Activated naive CD4-positive, alpha-beta T cell treated with anti-CD3 and anti-CD28 coated beads, Interleukin-2, amount 50 U/mL, for 72 hours (primary cell): ENCODE measurements around the gene DAGLB. TPM values are rescaled to one million over a fixed set of nuclear protein-coding genes. Genes with fewer than 3 reads are reported as not detected.
A peak's percentile ranks its signal among the peaks of the same experiment; 100 is the strongest.

ENCODE experiments used
- ATAC-seq, 2 donors: fragments of 150-1000 bp; cut with Tn5 transposase; 2 replicates each; pipeline ENCODE4 v1.10.0; 2021; ENCODE audit warnings: mild to moderate bottlenecking in 2 of 2, moderate library complexity in 2 of 2
- DNase-seq, 2 donors: peaks; one replicate each; pipeline ENCODE4 v3.0.0; 2021 to 2022; ENCODE audit warnings: low spot score in 2 of 2
- H3K27ac Mint-ChIP-seq, 2 donors: one replicate each; pipeline ENCODE4 v1.8.0; 2022; ENCODE audit warnings: mild to moderate bottlenecking in 2 of 2, mixed read lengths in 2 of 2
- H3K36me3 Mint-ChIP-seq, 2 donors: one replicate each; pipeline ENCODE4 v1.8.0; 2022; ENCODE audit warnings: mixed read lengths in 2 of 2
- H3K9me3 Mint-ChIP-seq, 2 donors: one replicate each; pipeline ENCODE4 v1.8.0; 2022; ENCODE audit warnings: mixed read lengths in 2 of 2
- total RNA-seq, 2 donors: library from RNA; stranded (reverse); gene quantifications; one replicate each; pipeline ENCODE4 v1.2.3, GENCODE V29; 2022

Gene DAGLB
- total RNA-seq, 2 donors from 2014 or later: 19.1 to 20.7 TPM

DNA sequence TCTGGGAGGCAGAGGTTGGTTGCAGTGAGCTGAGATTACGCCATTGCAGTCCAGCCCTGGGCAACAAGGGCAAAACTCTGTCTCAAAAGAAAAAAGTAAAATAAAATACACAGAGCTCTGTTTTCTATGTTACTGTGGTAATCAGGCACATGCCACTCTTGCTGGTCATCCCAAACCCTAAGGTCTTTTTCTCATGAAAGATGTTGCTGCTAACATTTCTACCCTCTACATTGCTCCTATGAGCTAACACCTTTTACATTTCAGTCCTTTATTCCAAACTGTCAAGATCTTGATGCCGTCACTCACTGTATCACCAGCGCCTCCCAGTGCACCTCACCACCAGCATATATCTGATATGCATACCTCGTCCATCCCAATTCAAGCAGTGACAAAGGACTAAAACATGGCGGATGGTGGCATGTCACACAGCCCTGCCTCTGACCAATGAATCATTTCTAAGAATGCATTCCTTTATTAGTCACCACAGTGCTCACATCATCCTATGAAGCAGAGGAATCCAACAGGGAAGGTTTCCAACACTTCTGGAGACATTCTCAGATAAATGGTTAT, 4.3 kb downstream of the DAGLB start:
- DNase-seq (no peak), ATAC-seq (no peak)
- no peaks in the 10 kb centered on the region for H3K9me3 Mint-ChIP-seq
- peaks cover 37 to 58% of the 10 kb centered on the region in 2 donors for H3K36me3 Mint-ChIP-seq
- H3K27ac Mint-ChIP-seq: no peak overlapping the region

DNA sequence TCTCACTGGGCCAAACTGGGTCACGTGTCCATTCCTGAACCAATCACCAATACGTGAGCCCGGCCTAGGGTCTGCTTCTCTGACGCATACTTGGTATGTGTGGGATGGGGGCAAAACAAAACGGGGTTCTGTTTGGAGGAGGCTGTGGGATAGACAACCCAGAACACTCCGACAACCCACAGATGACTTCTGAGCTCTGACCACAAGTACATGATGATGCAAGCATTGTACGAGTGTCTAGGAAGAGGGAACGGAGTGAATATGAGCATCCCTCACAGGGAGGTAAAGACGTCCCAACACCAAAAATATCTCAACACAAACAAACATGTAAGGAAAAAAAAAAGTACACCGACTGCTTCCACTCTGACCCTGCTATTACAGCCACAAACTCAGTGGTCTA, 5.6 kb downstream of the DAGLB start:
- H3K36me3 Mint-ChIP-seq: peaks cover 29 to 56% of the 10 kb centered on the region in 2 donors

DNA sequence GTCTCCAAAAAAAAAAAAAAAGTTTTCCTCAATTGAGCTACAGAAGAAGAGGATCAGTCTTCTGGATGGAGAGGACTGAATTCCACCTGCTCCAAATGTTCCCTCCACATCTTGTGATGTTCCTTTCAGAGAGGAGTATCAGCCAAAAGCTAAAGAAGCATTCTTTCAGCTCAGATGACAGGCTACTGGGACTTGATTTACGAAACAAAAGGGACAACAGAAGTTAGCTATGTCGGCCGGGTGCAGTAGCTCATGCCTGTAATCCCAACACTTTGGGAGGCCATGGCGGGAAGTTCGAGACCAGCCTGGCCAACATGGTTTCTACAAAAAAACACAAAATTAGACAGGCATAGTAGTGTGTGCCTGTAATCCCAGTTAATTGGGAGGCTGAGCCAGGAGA, 7.4 kb downstream of the DAGLB start:
- no peak for ATAC-seq
- H3K9me3 Mint-ChIP-seq: no peaks in the 10 kb centered on the region
- DNase-seq: no peak
- peaks cover 18 to 53% of the 10 kb centered on the region in 2 donors for H3K36me3 Mint-ChIP-seq
- H3K27ac Mint-ChIP-seq: no peak overlapping the region

More for the DNA sequence above, 5.6 kb downstream of the DAGLB start:
- Mint-ChIP-seq H3K9me3 (no peaks in the 10 kb centered on the region), H3K27ac (peak overlapping the region; percentile 1 to 83)
- peak in 1 of 2 donors; percentile 22 for ATAC-seq
- DNase-seq: no peak

DNA sequence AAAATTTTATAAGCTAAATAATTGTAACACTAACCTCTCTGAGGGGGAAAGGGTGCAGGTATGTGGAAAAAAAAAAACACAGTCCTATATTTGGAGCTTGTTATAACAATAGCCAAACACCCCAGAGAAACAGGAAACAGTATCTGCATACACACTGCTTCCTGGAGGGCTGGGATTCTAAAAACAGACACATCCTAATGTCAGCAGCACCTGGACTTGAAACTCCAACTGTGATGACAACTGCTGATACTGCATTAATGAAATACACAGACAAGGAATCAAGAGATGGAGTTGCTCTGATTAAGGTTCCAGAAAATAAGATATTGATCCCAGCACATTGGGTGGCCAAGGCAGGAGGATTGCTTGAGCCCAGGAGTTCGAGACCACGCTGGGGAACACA, 9.3 kb downstream of the DAGLB start:
- Mint-ChIP-seq H3K27ac (peak overlapping the region in 1 of 2 donors; percentile 50), H3K36me3 (peaks cover 8 to 40% of the 10 kb centered on the region in 2 donors), H3K9me3 (no peaks in the 10 kb centered on the region)
- DNase-seq (no peak), ATAC-seq (no peak)

DNA sequence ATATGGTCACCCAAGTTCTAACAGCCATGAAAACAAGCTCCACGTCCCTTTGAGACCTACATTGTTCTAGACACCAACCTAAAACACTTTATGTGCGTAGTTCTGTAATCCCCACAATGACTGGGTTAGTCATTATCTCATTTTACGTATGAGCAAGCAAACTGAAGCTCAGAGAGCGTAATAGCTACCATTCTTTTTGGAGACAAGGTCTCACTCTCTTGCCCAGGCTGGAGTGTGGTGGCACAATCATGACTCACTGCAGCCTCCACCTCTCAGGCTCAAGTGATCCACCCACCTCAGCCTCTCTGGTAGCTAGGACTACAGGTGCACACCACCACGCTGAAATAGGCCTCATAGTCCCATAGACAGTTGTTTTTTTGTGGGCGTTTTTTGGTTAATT, 10.5 kb downstream of the DAGLB start:
- peak; percentile 82 to 89 for ATAC-seq
- peak; percentile 42 to 65 for DNase-seq
- no peaks in the 10 kb centered on the region for H3K9me3 Mint-ChIP-seq
- H3K36me3 Mint-ChIP-seq: peaks cover 4 to 34% of the 10 kb centered on the region in 2 donors
- H3K27ac Mint-ChIP-seq: peak overlapping the region in 1 of 2 donors; percentile 88

DNA sequence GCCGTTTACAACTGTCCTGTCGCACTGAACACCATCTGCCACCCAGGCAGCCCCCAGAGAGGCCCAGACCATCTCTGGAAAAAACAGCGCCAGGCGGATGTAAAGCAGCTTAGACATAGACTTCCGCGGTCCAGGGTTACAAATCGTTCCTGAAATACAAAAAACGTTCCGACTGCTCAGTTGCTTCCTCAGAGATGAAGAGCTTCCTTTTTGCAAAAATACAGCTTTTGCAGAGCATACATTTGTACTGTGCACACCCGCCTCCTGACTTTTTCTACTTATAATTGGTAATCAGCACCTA, 11.4 kb downstream of the DAGLB start:
- DNase-seq (peak; percentile 27 to 59), ATAC-seq (peak; percentile 51 to 57)
- Mint-ChIP-seq H3K27ac (peak overlapping the region; percentile 88 to 92), H3K36me3 (peaks cover 0 to 27% of the 10 kb centered on the region in 2 donors), H3K9me3 (no peaks in the 10 kb centered on the region)

DNA sequence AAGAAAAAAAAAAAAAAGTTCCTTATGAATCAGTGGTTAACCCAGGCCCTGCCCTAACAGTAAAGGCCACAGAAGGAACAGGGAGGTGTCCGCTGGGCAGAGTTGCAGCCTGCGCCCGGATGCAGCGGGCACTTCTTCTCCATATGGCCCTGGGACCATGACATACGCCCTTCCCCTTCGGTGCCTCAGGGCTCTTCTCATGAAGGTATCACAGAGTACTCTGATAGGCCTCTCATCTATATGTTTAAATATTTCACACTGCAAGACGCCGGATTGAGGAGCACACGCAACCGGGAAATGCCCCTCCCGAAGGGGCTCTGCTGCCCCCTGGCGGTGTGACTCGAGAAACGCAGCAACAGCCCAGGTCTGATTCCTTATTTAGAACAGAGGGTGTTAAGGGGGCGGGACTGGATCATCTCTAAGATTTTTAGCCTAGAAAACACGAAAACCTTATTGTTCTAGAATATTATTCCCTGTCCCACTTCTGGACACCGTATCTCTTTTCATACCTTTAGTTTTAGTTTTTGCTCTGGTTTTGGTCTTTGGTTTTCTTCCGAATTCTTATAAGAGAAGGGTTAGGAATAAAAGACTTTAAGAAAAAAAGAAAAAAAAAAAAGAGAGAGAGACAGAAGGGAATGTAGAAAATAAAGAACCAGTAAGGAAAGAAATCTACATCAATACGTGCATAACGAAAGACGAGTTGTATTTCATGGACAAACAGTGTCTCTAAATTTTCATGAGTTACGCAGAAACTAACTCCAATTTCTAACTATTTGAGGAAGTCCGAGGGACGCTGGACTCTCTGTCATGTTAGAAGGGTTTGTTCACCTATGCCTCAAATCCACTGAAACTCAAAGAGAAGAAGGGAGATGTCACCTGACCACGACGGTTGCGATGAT, 12.0 kb downstream of the DAGLB start:
- peak overlapping the region; percentile 88 to 92 for H3K27ac Mint-ChIP-seq
- H3K9me3 Mint-ChIP-seq: no peaks in the 10 kb centered on the region
- H3K36me3 Mint-ChIP-seq: peaks cover 0 to 24% of the 10 kb centered on the region in 2 donors
- peak; percentile 74 to 98 for DNase-seq
- ATAC-seq: peak; percentile 62 to 80

DNA sequence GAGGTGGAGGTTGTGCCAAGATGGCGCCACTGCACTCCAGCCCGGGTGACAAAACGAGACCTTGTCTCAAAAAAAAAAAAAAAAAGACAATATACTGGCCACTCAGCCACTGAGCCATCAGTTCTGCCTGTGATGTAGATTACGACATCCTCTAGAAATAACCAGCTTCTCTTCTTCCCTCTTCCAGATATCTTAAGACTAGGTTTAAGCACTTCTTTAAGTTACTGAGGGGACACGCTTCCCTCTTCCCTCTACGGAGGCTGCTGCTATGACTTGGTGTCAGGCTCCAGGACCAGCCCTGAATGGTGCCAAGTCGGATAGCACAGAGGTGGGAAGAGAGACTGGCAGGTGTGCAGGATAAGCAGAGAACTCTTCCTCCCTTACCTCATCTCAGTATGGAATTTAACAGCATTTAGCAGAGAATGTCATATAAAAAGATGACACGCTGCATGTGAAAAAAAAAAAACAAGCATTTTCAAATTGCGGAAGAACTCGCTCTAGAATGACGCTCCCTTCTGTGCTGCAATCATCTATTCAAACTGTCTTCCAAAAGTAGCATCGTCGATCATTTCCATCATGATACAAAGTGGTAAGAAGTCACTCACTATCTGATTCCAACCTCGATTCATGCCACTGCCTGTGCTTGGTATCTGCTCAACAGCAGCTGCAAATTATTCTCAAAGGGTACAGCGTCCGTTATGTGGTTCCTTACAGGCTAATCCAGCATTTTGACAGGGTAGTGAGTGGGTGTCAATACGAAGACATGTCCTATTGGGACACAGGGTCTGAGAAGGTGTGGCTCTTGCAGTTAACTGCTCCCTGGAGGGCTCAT, 13.8 kb downstream of the DAGLB start:
- Mint-ChIP-seq H3K36me3 (peaks cover 0 to 12% of the 10 kb centered on the region in 2 donors), H3K27ac (no peak overlapping the region), H3K9me3 (no peaks in the 10 kb centered on the region)
- ATAC-seq: no peak
- DNase-seq: no peak

DNA sequence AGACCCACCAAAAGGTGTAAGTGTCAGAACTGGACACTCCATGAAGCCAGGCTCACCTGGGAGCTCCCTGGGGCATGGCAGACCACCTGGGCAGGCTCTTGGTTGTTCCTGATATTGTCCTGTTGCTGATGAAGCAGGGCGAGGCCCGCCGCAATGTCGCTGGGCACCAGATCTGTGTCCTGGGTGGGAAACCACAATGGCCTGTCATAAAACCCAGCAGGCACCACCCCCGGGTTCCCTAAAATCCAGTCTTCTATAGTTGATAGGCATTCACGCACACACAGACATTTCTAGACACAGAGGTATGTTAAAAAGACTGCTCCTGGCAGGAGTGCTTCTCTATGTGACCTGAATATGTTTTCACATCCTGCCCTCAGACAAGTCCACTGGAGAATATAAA, 15.0 kb downstream of the DAGLB start:
- H3K9me3 Mint-ChIP-seq: no peaks in the 10 kb centered on the region
- peaks cover 0 to 12% of the 10 kb centered on the region in 2 donors for H3K36me3 Mint-ChIP-seq
- no peak for DNase-seq
- H3K27ac Mint-ChIP-seq: no peak overlapping the region
- ATAC-seq: no peak

DNA sequence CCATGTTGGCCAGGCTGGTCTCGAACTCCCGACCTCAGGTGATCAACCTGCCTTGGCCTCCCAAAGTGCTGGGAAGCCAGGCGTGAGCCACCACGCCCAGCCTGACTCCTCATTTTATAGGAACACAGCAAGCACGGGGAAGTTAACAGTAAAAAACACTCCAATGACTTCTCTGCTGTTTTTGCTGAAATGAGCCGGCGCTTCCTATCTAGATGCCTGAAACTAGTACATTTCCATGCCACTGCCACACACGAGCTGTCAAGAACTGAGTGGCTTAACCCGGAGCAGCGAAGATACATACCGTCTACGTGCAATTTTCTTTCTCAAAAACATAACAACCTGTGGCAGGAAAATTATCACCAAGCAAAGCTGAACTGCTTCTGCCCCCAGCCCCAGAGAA, 16.8 kb downstream of the DAGLB start:
- DNase-seq (no peak), ATAC-seq (no peak)
- H3K36me3 Mint-ChIP-seq: peaks cover 0 to 5% of the 10 kb centered on the region in 2 donors
- H3K27ac Mint-ChIP-seq: no peak overlapping the region
- H3K9me3 Mint-ChIP-seq: no peaks in the 10 kb centered on the region

DNA sequence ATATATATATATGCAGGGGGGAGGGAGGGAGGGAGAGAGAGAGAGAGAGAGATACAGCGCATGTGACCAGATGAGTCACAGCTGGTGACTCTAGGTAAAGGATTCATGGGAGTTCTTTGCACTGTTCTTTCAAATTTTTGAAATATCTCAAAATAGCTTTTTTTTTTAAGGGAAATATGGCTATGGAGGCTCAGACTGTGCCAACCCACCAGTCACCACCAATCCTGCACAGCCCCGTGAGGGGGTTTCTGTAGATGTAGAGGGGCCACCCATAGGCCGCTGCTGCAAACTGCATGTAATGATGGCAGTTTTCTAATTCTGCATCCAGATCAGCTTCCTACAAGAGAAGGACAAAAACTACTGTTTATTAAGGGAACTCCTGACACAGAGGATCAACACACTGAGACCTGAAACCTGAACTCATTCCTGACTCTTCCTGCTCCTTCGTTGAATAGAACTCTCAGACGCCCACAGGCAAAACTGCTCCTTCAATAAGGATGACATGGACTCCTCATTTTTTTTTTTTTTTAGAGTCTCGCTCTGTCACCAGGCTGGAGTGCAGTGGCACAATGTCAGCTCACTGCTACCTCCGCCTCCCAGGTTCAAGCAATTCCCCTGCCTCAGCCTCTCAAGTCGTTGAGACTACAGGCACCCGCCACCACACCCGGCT, 17.3 kb downstream of the DAGLB start:
- ATAC-seq (peak; percentile 24 to 37), DNase-seq (no peak)
- no peaks in the 10 kb centered on the region for H3K9me3 Mint-ChIP-seq
- H3K27ac Mint-ChIP-seq: no peak overlapping the region
- peaks cover 0 to 5% of the 10 kb centered on the region in 2 donors for H3K36me3 Mint-ChIP-seq

DNA sequence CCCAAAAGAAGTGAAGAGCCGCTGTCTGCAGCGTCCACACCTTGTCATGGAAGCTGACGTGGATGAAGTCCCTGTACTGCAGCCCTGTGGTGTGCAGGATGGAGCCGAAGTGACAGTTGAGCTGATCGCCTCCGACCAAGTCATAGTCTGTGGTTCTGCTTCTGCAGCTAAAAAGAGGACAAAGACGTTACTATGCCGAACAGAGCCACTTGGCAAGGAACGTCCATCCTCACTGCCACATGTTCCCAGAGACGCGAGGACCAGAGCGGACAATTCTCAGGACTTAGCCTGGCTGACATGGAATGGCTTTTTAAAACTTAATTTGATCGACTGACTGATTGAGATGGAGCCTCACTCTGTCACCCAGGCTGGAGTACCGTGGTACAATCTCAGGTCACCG, 21.8 kb downstream of the DAGLB start:
- H3K27ac Mint-ChIP-seq: peak overlapping the region in 1 of 2 donors; percentile 60
- no peaks in the 10 kb centered on the region for H3K9me3 Mint-ChIP-seq
- DNase-seq: no peak
- no peak for ATAC-seq
- H3K36me3 Mint-ChIP-seq: peaks cover 4% of the 10 kb centered on the region in 2 donors

DNA sequence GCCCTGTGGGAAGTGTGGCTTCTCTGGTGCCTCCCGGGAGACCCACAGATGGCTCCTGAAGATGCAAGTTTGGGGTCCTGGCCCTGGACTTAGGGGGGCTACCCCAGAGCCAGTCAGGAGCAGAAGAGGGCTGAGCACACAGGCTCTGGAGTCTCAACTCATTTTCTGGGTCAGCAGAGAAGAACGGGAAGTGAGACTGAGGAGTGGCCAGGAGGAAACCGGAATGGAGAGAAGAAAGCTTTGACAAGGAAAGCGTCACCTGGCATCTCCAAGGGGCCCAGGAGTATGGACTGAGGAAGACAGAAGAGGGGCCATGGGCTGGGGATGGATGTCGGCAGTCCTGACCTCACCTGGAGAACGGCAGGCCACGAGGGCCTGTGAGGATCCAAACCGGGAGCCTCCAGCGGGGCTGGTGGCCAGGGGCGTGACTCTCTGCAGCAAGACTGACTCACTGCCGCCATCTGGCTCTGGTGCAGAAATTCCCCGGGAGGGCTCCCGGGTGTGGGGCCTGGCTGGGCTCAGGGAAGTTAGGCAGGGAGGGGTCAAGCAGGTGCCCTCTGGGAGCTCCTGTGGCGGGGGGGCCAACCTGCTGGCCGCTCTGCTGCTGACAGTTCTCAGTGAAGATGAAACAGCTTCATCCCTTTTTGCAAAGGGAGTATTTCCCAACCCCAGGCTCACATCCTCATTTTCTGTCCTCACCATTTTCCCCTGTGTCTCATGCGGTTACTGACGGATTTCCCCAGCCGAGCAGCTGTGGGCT, 23.6 kb downstream of the DAGLB start:
- ATAC-seq: no peak
- Mint-ChIP-seq H3K36me3 (peaks cover 4% of the 10 kb centered on the region in 2 donors), H3K27ac (peak overlapping the region; percentile 42 to 88), H3K9me3 (no peaks in the 10 kb centered on the region)
- DNase-seq: no peak

DNA sequence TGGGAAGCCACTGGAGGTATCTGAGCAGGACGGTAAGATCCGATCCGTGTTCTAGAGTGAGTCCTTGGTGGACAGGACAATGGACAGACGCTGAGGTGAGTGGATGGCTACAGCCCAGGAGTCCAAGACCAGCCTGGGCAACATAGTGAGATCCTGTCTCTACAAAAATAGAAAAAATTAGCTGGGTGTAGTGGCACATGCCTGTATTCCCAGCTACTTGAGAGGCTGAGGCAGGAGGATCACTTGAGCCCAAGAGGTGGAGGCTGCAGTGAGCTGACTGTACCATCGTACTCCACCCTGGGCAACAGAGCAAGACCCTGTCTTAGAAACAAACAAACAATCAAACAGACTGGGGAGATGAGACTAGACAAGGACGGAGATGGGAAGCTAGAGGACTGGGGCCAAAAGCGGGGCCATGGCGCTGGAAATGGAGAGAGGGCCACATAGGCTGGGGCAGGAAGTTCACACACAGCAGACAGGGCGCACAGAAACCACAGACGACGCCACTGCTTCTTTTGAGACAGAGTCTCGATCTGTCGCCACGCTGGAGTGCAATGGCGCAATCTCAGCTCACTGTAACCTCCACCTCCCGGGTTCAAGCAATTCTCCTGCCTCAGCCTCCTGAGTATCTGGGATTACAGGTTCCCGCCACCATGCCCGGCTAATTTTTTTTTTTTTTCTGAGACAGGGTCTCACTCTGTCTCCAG, 24.7 kb downstream of the DAGLB start:
- Mint-ChIP-seq H3K27ac (peak overlapping the region; percentile 44 to 63), H3K9me3 (no peaks in the 10 kb centered on the region), H3K36me3 (peaks cover 4% of the 10 kb centered on the region in 2 donors)
- DNase-seq: no peak
- no peak for ATAC-seq

DNA sequence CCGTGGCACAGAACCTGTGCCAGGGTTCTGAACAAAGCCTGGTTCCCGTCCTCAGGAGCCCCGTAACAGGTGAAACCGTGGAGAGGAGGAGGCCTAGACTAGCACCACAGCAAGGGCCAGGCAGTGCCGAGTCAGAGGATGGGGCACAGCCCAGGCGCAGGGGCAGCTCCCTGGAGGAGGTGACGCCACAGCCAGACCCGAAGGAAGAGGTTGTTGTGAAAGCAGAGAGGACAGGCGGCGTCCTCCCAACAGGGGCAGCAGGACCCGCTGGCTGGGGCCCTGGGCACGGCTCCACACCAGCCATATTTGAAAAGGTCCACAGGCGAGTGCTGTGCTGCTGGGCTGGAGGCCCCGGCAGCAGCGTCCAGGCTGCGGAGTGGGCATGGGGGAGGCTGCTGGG, 25.7 kb downstream of the DAGLB start:
- Mint-ChIP-seq H3K36me3 (peaks cover 4% of the 10 kb centered on the region in 2 donors), H3K27ac (peak overlapping the region; percentile 52 to 66), H3K9me3 (no peaks in the 10 kb centered on the region)
- DNase-seq (no peak), ATAC-seq (no peak)
